HG03064 (cell line): ENCODE results near the gene ZNF333.
"Not testable (repeated sequence)": the region's sequence is repeated elsewhere in the genome, so short reads cannot be mapped to it uniquely, and the experiment has no call there.

Experiments used
- ATAC-seq: cut with Tn5 transposase; IDR thresholded peaks from one replicate; pipeline ENCODE4 v1.9.1; 2021; ENCODE audit warnings: low read depth; ENCODE audit not compliant: unreplicated experiment

The ZNF333 gene

DNA sequence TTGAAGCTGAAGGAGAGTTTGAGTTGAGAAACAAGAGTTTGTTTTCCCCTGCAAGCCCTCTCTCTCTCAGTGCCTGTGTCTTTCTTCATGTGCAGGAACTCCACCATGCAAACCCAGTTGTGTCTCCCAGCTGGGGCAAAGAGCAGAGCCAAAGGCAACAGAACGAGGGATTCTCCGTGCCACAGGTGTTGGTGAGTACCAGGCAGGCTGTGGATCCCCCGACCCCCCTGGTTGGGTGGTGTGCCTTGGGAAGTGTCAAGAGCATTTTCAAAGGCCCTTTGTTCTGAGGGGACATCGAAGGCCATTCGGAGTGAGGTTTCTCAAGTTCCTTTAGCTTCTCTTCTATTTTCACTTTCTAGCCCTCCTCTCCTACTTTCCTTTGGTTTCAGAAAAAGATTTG, 5.6 kb downstream of the ZNF333 start:
- ATAC-seq = no peak

DNA sequence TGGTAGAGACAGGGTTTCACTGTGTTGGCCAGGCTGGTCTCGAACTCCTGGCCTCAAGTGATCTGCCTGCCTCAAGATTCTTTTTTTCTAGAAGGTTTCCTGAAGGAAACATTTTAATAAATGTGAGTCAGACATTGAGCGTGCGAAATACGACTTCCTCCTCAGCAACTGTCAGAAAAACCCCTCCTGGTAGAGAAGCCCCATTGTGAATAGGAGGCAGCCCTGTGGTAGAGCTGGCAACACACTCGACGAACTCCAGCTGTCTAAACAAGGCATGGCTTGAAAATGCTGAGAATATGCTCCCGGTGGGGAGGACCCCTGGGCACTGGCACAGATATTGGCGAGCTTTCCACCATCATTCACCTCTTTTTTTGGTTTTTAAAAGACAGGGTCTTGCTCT, 9.8 kb downstream of the ZNF333 start:
- no peak for ATAC-seq

DNA sequence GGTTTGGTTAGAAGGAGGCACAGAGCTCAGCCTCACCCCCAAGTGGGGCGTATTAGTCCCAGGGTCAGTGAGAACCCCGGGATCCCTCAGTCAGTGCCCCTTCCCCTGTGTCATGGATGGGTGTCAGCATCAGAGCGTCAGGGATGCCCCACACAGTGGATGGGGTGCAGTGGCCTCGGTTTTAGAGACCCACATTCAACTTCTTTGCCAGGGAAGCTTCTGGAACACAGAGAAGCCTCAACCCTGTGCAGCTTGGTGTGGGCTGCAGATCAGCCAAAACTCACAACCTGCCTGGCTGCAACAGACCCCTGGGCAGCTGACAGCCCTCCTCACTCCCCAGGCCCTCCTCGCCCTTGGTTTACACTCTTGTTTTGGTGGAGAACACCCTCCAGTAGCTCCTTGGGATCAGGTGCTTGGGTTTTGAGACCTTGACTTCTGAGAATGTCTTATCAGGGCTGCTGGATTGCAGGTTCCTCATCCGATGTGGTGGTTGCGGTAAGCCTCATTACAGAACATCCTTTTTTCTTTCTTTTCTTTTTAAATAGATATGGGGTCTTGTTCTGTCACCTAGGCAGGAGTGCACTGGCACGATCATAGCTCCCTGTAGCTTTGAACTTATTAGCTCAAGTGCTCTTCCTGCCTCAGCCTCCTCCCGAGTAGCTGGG, 11.0 kb downstream of the ZNF333 start:
- no peak for ATAC-seq

DNA sequence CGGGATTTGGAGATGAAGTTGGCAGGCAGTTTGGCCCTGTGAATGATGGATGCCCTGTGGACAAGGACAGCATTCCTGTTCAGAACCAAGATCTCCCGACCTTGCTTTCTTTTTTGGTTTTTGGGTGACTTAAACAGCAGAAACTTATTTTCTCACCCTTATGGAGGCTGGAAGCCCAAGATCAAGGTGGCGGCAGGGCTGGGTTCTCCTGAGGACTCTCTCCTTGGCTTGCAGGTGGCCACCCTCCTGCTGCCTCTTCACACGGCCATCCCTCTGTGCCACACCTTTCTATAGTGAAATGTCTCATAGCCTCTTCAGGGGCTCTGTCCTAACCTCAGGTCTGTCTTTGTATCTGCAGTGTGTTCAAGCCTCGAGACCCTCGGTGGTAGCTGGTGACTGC, 14.0 kb downstream of the ZNF333 start:
- ATAC-seq = no peak

DNA sequence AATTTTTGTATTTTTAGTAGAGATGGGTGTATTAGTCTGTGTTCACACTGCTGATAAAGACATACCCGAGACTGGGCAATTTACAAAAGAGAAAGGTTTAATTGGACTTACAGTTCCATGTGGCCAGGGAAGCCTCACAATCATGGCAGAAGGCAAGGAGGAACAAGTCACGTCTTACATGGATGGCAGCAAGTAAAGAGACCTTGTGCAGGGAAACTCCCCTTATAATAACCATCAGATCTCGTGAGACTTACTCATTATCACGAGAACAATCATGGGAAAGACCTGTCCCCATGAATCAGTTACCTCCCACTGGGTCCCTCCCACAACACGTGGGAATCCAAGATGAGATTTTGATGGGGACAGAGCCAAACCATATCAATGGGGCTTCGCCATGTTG, 14.6 kb downstream of the ZNF333 start:
- no peak for ATAC-seq

DNA sequence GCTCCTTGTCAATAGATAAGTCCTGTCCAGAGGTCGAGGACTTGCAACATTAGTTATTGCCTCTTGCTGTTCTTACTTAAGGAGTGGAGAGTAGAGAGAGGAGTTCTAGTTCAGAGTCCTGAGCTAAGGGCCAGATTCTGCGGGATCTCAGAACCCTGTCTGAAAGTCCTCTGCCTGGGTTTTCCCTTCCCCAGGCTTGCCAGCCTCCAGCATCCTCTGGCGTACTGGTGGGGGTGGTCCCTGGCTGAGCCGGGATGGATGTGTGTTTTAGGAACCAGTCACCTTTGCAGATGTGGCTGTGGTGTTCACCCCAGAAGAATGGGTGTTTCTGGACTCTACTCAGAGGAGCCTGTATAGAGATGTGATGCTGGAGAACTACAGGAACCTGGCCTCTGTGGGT, 26.0 kb downstream of the ZNF333 start:
- ATAC-seq = no peak

DNA sequence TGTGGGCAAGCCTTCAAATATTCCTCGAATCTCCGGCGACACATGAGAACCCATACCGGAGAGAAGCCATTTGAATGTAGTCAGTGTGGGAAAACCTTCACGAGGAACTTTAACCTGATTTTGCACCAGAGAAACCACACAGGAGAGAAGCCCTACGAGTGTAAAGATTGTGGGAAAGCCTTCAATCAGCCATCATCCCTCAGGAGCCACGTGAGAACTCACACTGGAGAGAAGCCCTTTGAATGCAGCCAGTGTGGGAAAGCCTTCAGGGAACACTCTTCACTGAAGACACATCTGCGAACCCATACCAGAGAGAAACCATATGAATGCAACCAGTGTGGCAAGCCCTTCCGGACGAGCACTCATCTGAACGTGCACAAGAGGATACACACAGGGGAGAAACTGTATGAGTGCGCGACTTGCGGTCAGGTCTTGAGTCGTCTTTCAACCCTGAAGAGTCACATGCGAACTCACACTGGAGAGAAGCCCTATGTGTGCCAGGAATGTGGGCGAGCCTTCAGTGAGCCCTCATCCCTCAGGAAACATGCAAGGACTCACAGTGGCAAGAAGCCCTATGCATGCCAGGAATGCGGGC, 28.8 kb downstream of the ZNF333 start:
- no peak for ATAC-seq

DNA sequence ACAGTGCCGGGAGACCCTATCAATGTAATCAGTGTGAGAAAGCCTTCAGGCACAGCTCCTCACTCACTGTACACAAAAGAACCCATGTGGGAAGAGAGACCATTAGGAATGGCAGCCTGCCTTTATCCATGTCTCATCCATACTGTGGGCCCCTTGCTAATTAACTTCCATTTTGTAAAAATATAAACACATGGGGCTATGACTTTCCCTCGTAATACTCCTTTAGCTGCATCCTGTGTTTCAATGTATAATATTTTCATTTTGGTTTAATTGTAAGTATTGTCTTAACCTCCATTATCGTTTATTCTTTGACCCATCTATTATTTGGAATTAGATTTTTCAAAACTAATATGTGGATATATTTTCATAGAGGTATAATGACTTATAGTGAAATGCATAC, 29.3 kb downstream of the ZNF333 start:
- ATAC-seq = no peak

DNA sequence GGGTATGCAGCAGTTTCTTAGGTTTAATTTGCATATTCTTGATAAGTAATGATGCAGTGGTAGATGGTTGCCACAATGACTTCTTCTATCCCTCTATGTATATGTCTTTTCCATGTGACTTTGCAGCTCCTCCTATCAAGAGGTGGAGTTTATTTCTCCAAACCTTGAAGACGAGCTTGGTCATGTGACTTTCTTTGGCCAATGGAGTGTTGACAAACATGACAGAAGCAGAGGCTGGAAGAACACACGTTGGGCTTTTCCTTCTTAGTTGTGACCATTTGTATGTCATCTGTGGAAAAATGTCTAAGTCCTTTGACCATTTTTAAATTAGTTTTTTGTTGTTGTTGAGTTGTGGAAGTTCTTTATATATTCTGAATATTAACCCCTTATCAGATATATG, 32.3 kb downstream of the ZNF333 start:
- no peak for ATAC-seq

DNA sequence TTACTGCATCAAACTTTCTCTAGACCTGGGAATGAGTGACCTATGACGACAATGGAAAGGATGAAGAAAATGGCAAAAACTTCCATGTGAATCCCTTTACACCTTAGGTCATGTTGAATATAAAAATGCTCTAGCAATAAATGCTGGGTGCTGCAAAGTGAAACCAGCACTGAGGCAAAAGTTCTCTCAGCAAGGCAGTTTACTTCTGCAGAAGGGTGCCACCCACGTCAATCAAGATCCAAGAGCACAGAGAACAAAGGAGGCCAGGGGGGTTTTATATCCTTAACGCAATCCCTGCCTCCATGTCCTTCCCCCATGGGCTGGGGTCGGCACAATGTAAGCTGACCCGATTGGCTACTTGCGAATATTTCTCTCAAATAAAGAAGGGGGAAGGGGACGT, 38.7 kb downstream of the ZNF333 start:
- no peak for ATAC-seq

DNA sequence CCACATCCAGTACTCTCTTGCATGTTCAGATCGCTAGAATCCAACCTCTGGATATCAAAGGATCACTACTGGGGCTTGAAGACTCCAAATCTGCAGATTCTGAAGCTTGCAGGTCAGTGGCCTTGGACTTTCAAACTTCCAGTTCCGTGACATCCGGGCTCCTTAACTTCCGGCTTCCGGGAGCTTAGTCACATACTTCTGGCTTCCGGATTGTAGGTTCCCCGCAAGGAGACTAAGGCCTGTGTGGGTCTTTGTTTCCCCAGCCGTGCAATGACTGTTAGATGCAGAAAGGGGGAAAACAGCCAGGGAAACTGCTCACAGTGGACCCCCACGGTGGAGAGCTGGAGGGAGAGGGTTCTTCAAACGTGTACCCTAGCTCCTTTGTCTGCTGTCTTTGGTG, 41.4 kb downstream of the ZNF333 start:
- no peak for ATAC-seq

DNA sequence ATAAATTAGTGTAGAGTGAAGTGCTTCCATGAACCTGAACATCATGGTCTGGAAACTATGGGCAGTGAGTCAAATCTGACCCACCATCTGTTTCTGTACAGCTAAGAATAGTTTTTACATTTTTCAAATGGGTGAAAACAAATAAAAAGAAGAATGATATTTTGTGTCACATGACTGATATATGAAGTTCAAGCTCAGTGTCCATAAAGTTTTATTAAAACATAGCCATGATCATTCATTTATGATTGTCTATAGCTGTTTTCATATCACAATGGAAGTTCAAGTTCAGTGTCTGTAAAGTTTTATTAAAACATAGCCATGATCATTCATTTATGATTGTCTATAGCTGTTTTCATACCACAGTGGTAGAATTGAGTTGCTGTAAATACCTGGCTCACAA, 42.7 kb downstream of the ZNF333 start:
- no peak for ATAC-seq

DNA sequence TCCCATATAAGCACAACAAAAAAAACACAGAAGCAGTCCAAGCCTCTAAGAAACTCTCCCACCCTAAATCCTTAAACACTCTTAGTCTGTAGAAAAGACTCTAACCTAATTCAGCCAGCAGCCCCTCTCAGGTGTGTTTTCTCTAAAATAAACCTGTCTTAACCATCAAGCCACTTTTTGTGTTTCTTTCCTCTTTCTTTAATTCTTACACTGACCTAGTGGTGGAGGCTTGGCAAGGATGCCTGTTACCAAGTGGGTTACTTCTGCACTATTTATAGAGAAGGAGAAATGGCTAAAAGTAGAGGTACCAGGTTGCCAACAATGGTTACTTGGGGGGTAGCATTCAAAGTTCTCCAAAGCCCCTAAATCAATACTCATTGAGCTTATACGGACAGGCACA, 43.7 kb downstream of the ZNF333 start:
- no peak for ATAC-seq

DNA sequence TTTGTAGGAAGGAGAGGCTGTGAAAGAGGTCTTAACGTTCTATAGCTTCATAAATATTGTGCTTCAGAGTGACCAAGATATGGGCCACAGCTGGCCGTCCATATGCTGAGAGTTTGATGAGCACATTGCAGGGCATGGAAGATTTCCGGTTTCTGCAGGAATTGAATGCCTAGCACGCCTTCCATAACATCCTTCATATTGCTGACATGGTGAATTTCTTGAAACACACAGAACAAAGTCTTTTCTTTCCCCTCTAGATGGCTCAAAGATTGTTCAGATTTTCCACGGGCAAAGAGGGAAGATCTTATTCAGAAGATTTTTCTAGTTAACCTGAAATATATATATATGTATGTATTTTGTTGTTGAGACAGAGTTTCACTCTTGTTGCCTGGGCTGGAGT, 46.1 kb downstream of the ZNF333 start:
- no peak for ATAC-seq

DNA sequence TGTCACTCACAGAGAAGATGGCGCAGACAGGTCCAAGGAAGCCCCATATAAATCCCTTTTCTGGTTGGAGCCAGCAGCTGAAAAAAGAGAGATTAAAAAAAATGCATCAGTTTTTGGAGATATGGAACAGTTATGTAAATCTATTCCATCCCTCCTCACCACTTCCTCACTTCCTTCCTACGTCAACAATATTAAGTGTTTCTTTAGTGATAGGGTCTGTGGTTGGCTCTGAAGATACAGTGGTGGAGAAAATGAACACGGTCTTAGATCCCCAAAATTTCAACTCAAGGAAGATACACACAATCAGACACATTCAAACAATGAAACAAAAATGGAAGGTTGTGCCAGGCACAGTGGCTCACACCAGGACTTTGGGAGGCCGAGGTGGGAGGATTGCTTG, 57.0 kb downstream of the ZNF333 start:
- ATAC-seq = no peak

DNA sequence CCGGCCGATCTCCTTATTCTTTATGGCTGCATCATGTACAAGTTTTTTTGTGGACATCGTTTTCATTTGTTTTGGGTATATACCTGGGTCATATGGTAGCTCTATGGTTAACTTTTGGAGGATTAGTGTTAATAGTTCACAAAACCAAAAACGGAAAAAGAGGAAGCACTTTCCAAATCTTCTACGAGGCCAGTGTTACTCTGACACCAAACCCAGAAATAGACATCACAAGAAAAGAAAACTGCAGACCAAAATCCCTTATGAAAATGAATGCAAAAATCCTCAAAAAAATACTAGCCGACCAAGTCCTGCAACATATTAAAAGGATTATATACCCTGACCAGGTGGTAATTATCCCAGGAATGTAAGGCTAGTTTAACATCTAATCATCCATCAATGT, 58.8 kb downstream of the ZNF333 start:
- no peak for ATAC-seq

DNA sequence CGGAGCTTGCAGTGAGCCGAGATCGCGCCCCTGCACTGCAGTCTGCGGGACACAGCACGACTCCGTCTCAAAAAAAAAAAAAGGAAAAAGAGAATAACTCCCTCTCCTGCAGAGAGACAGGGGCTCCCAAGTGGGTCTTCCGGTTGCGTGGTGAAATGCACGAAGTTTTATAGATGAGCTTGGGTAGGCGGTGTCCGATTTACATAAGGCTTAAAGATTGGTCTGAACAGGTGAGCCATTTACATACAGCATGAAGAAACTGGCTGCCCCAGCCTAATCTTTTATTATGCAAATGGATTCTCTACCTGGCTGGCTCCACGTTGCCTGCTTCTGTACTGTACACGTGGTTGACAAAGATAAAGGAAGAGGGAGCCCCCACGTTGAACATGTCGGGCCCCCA, 69.0 kb downstream of the ZNF333 start:
- ATAC-seq = no peak

DNA sequence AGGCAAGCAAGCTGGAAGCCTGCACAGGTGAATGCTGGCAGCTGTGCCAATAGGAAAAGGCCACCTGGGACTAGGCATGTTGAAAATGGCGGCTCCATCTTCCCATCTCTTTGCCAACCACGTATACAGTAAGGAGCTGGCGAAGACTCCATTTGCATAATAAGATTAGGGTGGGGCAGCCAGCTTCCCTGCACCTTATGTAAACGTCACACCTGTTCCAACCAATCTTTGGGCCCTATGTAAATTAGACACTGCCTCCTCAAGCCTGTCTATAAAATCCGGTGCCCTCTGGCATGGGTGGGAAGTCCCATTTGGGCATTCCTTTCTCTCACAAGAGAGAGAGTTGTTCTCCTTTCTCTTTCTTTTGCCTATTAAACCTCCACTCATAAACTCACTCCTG, 71.8 kb downstream of the ZNF333 start:
- no peak for ATAC-seq

DNA sequence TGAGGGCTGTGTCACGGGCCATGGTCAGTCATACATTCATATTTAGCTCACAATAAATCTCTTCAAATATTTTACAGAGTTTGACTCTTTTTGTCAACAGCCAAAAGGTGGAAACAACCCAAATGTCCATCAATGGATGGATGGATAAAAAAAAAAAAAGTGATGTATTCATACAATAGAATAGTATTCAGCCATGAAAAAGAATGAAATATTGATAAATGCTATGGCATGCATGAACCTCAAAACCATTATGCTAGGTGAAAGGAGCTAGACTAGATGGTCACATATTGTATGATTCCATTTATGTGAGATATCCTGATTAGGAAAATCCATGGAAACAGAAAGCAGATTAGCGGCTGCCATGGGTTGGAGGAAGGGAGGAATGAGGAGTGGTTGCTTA, 72.3 kb downstream of the ZNF333 start:
- no peak for ATAC-seq

DNA sequence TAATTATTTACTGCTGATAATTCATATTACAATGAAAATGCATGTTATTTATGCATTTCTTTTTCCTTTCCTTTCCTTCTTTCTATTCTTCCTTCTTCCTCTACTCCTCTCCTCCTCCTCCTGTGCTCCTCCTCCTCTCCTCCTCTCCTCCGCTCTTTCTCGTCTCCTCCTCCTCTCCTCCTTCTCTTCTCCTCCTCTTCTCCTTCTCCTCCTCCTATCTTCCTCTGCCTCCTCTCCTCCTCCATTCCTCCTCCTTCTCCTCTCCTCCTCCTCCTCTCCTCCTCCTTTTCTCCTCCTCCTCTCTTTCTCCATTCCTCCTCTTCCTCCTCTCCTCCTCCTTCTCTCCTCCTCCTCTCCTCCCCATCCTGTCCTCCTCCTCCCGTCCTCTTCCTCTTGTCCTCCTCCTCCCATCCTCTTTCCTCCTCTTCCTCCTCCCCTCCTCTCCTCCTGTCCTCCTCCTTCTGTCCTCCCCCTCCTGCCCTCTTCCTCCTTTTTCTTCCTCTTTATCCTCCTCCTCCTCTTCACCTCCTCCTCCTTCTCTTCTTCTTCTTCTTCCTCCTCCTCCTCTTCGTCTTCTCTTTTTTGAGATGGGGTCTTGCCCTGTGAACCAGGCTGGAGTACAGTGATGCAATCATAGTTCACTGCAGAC, 73.8 kb downstream of the ZNF333 start:
- ATAC-seq = no peak

DNA sequence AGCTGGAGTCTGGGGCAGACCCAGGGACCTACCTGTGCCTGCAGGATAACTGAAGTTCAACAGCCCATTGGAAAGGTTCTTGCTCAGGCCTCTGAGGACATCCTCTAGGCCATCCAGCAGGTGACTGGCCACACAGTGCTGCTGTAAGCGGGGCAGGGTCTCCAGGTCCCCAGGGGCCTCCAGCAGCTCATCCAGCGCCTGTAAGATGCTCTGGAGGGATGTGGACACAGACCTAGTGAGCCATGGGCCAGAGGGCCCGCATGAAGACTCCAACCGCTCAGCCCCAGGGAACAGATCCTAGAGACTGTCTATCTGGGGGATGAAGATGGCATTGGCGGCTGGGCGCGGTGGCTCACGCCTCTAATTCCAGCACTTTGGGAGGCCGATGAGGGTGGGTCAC, 74.6 kb downstream of the ZNF333 start:
- no peak for ATAC-seq

DNA sequence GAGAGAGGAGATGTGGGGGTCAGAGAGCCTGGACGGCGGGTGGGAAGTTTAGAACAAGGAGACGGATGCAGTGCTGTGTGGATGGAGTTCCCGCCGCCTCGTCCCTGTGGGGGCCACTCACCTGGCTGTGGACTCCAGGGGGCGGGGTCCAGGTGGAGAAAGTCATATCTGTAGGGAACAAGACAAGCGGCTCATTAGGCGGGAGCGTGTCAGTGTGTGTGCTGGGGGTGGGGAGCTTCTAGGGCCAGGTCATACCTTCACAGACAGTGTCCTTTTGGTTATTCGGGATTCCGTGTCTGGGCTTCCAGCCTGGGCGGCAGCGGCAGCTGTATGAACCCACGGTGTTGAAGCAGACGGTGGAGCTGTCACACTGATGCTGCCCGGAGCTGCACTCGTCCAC, 75.6 kb downstream of the ZNF333 start:
- ATAC-seq = not testable (repeated sequence)
